AG04450 (cell line): Measurements from ENCODE around the gene PKP1. TPM values are rescaled to one million over a fixed set of nuclear protein-coding genes. Genes with fewer than 3 reads are reported as not detected.

Experiments used
- CTCF ChIA-PET: fragments of 300-600, 350-600 bp; formaldehyde crosslinking; extraction: SDS; loops from one replicate; lab custom pipeline; 2022; ENCODE audit warnings: antibody characterized with exemption, inconsistent platforms; lab: Charles Lee
- POLR2A ChIA-PET: fragments of 350-600 bp; formaldehyde crosslinking; extraction: SDS; loops from one replicate; lab custom pipeline; 2021; ENCODE audit warnings: antibody characterized with exemption, inconsistent platforms; lab: Yijun Ruan, JAX
- DNase-seq: peaks from one replicate; pipeline ENCODE4 v3.0.0-alpha.2; 2011; ENCODE audit warnings: low read depth, low spot score
- H3K27ac ChIP-seq: one replicate; pipeline ENCODE4 v1.5.1; 2012; ENCODE audit warnings: low read depth, low read length, control low read depth
- H3K27me3 ChIP-seq: one replicate; pipeline ENCODE4 v1.6.0; 2012; ENCODE audit warnings: low read length; ENCODE audit not compliant: control insufficient read depth, insufficient read depth
- H3K4me3 ChIP-seq: 2 replicates; pipeline ENCODE4 v1.5.1; 2011; ENCODE audit warnings: mild to moderate bottlenecking, low read depth, low read length, control low read depth
- H3K9me3 ChIP-seq: 2 replicates; pipeline ENCODE4 v1.5.1; 2012; ENCODE audit warnings: low read length; ENCODE audit not compliant: control insufficient read depth, insufficient read depth
- polyA plus RNA-seq: library from polyadenylated mRNA; depleted of rRNA; stranded (reverse); fragments of >200 nt; gene quantifications from 2 replicates; pipeline ENCODE4 v1.2.3, GENCODE V29; 2011; rRNA removed
- TF ChIP-seq, protein P1 (sequence below): IDR thresholded peaks from 2 replicates; pipeline ENCODE4 v1.5.1; 2011; ENCODE audit warnings: low read depth, low read length, control low read depth, inconsistent platforms

Gene PKP1
- polyA plus RNA-seq, 1 experiment = 0.04 TPM

DNA sequence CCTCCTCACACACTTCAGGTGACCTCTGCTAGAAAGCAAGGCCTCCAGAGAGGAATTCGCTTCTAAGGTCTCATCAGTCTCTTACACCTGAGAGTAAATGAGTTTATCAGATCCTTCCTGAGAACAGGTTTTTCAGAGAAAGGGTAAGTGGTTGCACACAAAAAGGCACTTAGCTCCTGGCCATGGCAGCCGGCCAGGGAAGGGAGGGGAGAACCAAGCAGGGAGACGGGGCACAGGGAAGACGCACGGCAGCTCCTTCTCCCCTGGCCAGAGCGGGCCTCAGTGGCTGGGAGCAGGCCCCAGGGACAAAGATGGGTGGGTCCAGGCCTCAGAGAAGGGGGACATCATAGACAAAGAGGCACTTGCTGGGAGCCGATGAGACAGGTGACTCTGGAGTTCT is 97.8 kb downstream of the PKP1 start:
- ChIA-PET POLR2A (no interaction called here), CTCF (interaction anchor here (0.6 to 1.3 kb wide), 3 partner anchors 20 to 599 kb away, joined by 3 read pairs; no protein-coding TSS in a partner anchor)
- no peak for DNase-seq
- no peaks in the 10 kb centered on the region for H3K9me3 ChIP-seq
- no peak overlapping the region for H3K27ac ChIP-seq
- TF ChIP-seq, protein P1, sequence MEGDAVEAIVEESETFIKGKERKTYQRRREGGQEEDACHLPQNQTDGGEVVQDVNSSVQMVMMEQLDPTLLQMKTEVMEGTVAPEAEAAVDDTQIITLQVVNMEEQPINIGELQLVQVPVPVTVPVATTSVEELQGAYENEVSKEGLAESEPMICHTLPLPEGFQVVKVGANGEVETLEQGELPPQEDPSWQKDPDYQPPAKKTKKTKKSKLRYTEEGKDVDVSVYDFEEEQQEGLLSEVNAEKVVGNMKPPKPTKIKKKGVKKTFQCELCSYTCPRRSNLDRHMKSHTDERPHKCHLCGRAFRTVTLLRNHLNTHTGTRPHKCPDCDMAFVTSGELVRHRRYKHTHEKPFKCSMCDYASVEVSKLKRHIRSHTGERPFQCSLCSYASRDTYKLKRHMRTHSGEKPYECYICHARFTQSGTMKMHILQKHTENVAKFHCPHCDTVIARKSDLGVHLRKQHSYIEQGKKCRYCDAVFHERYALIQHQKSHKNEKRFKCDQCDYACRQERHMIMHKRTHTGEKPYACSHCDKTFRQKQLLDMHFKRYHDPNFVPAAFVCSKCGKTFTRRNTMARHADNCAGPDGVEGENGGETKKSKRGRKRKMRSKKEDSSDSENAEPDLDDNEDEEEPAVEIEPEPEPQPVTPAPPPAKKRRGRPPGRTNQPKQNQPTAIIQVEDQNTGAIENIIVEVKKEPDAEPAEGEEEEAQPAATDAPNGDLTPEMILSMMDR = no peak
- H3K27me3 ChIP-seq = no peaks in the 10 kb centered on the region
- H3K4me3 ChIP-seq = no peak overlapping the region

Other genes with a start within 250 kb of the PKP1 start
- not detected in 2 replicates for gene CACNA1S, start 171.1 kb upstream of the PKP1 start, polyA plus RNA-seq
- gene ASCL5, start 156.3 kb upstream of the PKP1 start, polyA plus RNA-seq = not detected in 2 replicates
- 81.7 and 103 TPM in 2 replicates for gene TMEM9, start 129.0 kb upstream of the PKP1 start, polyA plus RNA-seq
- 0.01 TPM in 1 of 2 replicates, not detected in the other for gene IGFN1, start 92.7 kb upstream of the PKP1 start, polyA plus RNA-seq
- gene TNNT2, start 94.2 kb downstream of the PKP1 start, polyA plus RNA-seq = 1.6 and 2.3 TPM in 2 replicates
- 0.04 and 0.09 TPM in 2 replicates for gene LAD1, start 115.8 kb downstream of the PKP1 start, polyA plus RNA-seq
- gene TNNI1, start 138.2 kb downstream of the PKP1 start, polyA plus RNA-seq = not detected in 2 replicates
- gene PHLDA3, start 185.7 kb downstream of the PKP1 start, polyA plus RNA-seq = 58.9 and 73.9 TPM in 2 replicates
- gene CSRP1, start 223.6 kb downstream of the PKP1 start, polyA plus RNA-seq = 641 and 730 TPM in 2 replicates